Bronchial epithelial cell (primary cell): Measurements from ENCODE around the gene C4A. TPM values are rescaled to one million over a fixed set of nuclear protein-coding genes. Genes with fewer than 3 reads are reported as not detected.
"Not testable (repeated sequence)": the region's sequence is repeated elsewhere in the genome, so short reads cannot be mapped to it uniquely, and the experiment has no call there.

ENCODE experiments used
- DNase-seq: peaks from one replicate; pipeline ENCODE4 v3.0.0-alpha.2; 2010; ENCODE audit warnings: low read depth
- FAIRE-seq: peaks from 2 replicates; lab custom pipeline; 2011; peaks lifted over from hg19 to GRCh38; lab: Jason Lieb, UNC
- H3K27me3 ChIP-seq: 2 replicates; pipeline ENCODE4 v1.5.1; 2011; ENCODE audit warnings: low read length; ENCODE audit not compliant: control insufficient read depth, insufficient read depth
- H3K36me3 ChIP-seq: 2 replicates; pipeline ENCODE4 v1.5.1; 2011; ENCODE audit warnings: low read length; ENCODE audit not compliant: control insufficient read depth, insufficient read depth
- H3K4me3 ChIP-seq: 2 replicates; pipeline ENCODE4 v1.5.1; 2011; ENCODE audit warnings: mild to moderate bottlenecking, low read depth, low read length, control low read depth
- total RNA-seq: library from RNA; depleted of rRNA; stranded (reverse); fragments of >200 nt; gene quantifications from 2 replicates; pipeline ENCODE4 v1.2.1, GENCODE V29; 2014

C4A gene
- total RNA-seq, 1 donor from 2014 or later = 1.8 TPM

GRCh38 chr6:32012941-32013617 lies 31.2 kb downstream of the C4A start:
- H3K27me3 ChIP-seq, DNase-seq, H3K36me3 ChIP-seq, FAIRE-seq, H3K4me3 ChIP-seq: not testable (repeated sequence)

GRCh38 chr6:32013738-32014137 lies 31.9 kb downstream of the C4A start:
- not testable (repeated sequence) for DNase-seq, H3K4me3 ChIP-seq, H3K36me3 ChIP-seq, FAIRE-seq, H3K27me3 ChIP-seq

- H3K27me3 ChIP-seq, FAIRE-seq, DNase-seq, H3K36me3 ChIP-seq, H3K4me3 ChIP-seq: not testable (repeated sequence)
These were observed 32.7 kb downstream of the C4A start, which contains the start of gene C4B for GRCh38 chr6:32014547-32014946. Gene C4B, plus strand, starts transcription at chr6:32014795. Its CDS starts 51 bp downstream, at chr6:32014846.

DNA sequence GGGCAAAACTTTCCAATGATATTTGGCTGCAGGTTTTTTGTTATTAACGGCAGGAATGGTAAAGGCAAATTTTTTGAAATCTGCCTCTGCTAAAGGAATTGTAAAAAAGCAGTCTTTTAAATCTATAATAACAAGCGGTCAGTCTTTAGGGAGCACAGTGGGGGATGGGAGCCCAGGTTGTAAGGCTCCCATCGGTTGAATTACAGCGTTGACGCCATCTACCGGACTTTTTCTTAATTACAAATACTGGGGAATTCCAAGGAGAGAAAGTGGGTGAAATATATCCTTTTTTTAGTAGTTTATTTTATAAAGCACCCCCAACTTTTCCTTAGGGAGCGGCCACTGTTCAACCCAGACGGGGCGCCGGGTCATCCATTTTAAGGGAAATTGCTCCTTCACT lies 40.2 kb downstream of the C4A start:
- H3K4me3 ChIP-seq, H3K36me3 ChIP-seq, H3K27me3 ChIP-seq, FAIRE-seq, DNase-seq: not testable (repeated sequence)

GRCh38 chr6:32028631-32029030 lies 46.8 kb downstream of the C4A start:
- not testable (repeated sequence) for DNase-seq, H3K4me3 ChIP-seq, FAIRE-seq, H3K27me3 ChIP-seq, H3K36me3 ChIP-seq

DNA sequence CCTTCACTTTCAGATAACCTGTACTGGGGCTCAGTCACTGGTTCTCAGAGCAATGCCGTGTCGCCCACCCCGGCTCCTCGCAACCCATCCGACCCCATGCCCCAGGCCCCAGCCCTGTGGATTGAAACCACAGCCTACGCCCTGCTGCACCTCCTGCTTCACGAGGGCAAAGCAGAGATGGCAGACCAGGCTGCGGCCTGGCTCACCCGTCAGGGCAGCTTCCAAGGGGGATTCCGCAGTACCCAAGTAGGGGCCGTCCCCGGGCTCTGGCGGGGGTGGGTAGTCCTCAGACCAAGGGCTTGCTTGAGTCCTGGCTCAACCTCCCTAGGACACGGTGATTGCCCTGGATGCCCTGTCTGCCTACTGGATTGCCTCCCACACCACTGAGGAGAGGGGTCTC lies 47.7 kb downstream of the C4A start:
- H3K4me3 ChIP-seq, DNase-seq, FAIRE-seq, H3K27me3 ChIP-seq, H3K36me3 ChIP-seq: not testable (repeated sequence)

GRCh38 chr6:32035283-32036013 lies 53.6 kb downstream of the C4A start:
- not testable (repeated sequence) for FAIRE-seq, DNase-seq, H3K4me3 ChIP-seq, H3K27me3 ChIP-seq, H3K36me3 ChIP-seq

DNA sequence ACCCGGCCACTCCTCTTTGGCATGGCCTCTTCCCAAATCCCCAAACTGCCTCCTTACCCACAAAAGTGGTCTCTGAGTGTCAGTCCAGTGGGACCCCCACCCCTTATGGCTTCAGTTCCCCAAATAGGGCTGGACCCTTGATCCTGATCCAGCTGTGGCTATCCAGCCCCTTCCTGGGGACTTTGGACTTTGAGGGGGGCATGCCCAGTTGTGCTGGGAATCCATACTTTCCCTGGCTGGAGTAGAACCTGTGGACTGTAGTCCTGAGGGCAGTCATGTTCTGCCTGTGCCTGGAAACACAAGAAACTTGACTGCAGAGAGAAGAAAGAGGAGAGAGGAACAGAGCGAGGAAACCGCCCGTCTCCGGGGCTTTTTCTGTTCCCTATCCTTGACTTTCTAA lies 55.3 kb downstream of the C4A start:
- H3K27me3 ChIP-seq, H3K4me3 ChIP-seq, DNase-seq, H3K36me3 ChIP-seq, FAIRE-seq: not testable (repeated sequence)

DNA sequence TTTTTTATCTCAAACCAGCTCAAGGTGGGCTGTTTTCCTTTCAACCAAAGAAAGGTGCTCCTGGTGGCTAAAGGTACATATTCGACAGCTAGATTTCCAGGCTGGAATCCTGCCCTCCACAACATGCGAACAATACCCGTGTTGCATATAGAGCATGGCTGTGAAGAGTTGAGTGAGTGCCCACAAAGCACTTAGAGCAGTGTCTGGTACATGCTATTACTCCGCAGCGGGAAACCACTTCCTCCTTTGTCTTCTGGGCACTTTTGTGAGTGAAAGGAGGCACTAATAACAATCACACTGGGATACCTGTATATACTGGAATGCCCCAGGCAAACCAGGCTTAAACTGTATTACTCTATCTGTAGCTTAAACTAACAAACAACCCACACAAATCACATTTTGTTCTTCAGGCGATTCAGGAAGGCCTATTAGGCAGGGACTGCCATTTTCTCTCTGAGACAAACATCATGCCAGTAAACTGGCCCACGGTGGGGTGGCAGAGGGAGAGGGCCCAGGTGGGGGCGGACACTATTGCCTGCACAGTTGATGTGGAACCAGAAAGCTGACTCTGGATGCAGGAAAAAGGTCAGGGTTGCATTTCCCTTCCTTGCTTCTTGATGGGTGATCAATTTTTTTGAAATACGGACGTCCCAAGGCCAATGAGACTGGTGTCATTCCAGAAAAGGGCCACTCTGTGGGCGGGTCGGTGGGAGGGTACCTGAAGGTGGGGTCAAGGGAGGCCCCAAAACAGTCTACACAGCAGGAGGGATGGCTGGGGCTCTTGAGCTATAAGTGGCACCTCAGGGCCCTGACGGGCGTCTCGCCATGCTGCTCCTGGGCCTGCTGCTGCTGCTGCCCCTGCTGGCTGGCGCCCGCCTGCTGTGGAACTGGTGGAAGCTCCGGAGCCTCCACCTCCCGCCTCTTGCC lies 56.0 kb downstream of the C4A start, which contains the start of gene CYP21A2:
TSS of gene CYP21A2 (plus strand) at position 818 of the 927 bp plus-strand sequence. CDS start at position 826, 8 bp downstream.
- H3K36me3 ChIP-seq, H3K4me3 ChIP-seq, H3K27me3 ChIP-seq, DNase-seq, FAIRE-seq: not testable (repeated sequence)

DNA sequence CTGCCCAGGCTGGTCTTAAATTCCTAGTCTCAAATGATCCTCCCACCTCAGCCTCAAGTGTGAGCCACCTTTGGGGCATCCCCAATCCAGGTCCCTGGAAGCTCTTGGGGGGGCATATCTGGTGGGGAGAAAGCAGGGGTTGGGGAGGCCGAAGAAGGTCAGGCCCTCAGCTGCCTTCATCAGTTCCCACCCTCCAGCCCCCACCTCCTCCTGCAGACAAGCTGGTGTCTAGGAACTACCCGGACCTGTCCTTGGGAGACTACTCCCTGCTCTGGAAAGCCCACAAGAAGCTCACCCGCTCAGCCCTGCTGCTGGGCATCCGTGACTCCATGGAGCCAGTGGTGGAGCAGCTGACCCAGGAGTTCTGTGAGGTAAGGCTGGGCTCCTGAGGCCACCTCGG lies 57.0 kb downstream of the C4A start:
- not testable (repeated sequence) for H3K4me3 ChIP-seq, FAIRE-seq, H3K36me3 ChIP-seq, DNase-seq, H3K27me3 ChIP-seq

GRCh38 chr6:32039321-32040274 lies 57.7 kb downstream of the C4A start:
- H3K27me3 ChIP-seq, H3K36me3 ChIP-seq, DNase-seq, H3K4me3 ChIP-seq, FAIRE-seq: not testable (repeated sequence)

- not testable (repeated sequence) for FAIRE-seq, H3K4me3 ChIP-seq, DNase-seq, H3K27me3 ChIP-seq, H3K36me3 ChIP-seq
These were observed 58.6 kb downstream of the C4A start for GRCh38 chr6:32040299-32041049.
